ENCODE results near the gene CAPZB. TPM values are rescaled to one million over a fixed set of nuclear protein-coding genes. Genes with fewer than 3 reads are reported as not detected.
A peak's percentile ranks its signal among the peaks of the same experiment; 100 is the strongest.

The CAPZB gene
- total and polyA plus RNA-seq, 2 of the 4 experiments (the other 2 are of a cell fraction), result 216 to 304 TPM

DNA sequence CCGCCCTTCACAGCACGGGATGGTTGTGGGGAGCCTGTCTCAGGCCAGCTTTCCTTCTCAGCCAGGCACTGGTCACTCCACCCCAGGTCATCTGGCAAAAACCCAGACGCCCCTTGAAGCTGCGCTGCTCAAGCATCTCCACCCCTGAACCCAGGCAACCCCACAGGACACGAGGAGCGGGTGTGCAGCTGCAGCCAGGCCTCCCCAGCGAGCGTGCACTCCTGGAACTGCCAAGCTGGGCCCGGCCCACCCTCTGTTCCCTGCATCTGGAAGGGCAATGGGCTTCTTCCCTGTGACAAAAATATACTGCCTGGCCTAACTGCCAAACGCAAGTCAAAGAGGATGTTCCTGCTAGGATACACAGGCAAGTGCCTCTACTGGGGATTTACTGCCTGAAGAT is 133.5 kb downstream of the CAPZB start:
- no peak overlapping the region for H3K27ac ChIP-seq (ENCODE audit: insufficient read depth, low read length)
- peaks cover 39% of the 10 kb centered on the region for H4K20me1 ChIP-seq (ENCODE audit: insufficient read depth, low read length)
- H3K79me1 ChIP-seq (ENCODE audit: low read depth in 1 of 2, low read length in 2 of 2), result peaks cover 23 to 67% of the 10 kb centered on the region in 2 experiments
- H2AK9ac ChIP-seq (replicated peaks; ENCODE audit: low read depth, low read length, poor library complexity), result no peak overlapping the region
- no TSS peak for BruUV-seq (replicated peaks)
- intact Hi-C loops (cut with micrococcal nuclease), result no loop called here
- in situ Hi-C loops (cut with MboI; ENCODE audit: low sequenced_read_pairs), result no loop called here
- POLR2A ChIA-PET (ENCODE audit: unreplicated experiment), result no interaction called here
- H2BK15ac ChIP-seq (ENCODE audit: low read depth, low read length), result no peak overlapping the region
- 69% methylated on average over 4 of the region's 10 CpGs; no CpG with 5 or more reads in 1 of the 2 experiments for WGBS, 2 experiments (ENCODE audit: extremely low coverage in 2 of 2, insufficient read length in 1 of 2)
- H3K4me3 ChIP-seq (ENCODE audit: insufficient read depth, low read depth, low read length), result no peak overlapping the region
- no peaks in the 10 kb centered on the region for H3K9me1 ChIP-seq (ENCODE audit: insufficient read depth, low read length)
- H3K23ac ChIP-seq (ENCODE audit: low read depth, low read length), result no peak overlapping the region
- H3K56ac ChIP-seq (ENCODE audit: extremely low read depth, insufficient read depth, low read length), result no peak overlapping the region
- H2BK5ac ChIP-seq (ENCODE audit: low read depth, low read length, poor library complexity, severe bottlenecking), result no peak overlapping the region
- H2BK20ac ChIP-seq (ENCODE audit: low read depth, low read length), result no peak overlapping the region
- H3K4me1 ChIP-seq (ENCODE audit: control insufficient read depth, insufficient read depth, low read length), result peaks cover 2% of the 10 kb centered on the region; the same call in 1 of the 2 replicates
- no peak overlapping the region for H3K14ac ChIP-seq (replicated peaks; ENCODE audit: low read depth, low read length)
- TF ChIP-seq MAFK (IDR thresholded peaks at IDR 0.05; ENCODE audit: low read depth, low read length) (no peak), ELK1 (IDR thresholded peaks at IDR 0.05; ENCODE audit: borderline replicate concordance, low read depth, low read length) (no peak), MXI1 (IDR thresholded peaks at IDR 0.05; ENCODE audit: borderline replicate concordance, low read depth, low read length) (no peak), FOS (IDR thresholded peaks at IDR 0.05; ENCODE audit: low read depth, low read length) (no peak)
- H3K27me3 ChIP-seq (ENCODE audit: control insufficient read depth, insufficient read depth, low read length), result no peaks in the 10 kb centered on the region
- H4K8ac ChIP-seq (ENCODE audit: low read depth in 2 of 2, low read length in 2 of 2), result no peak overlapping the region
- no peak overlapping the region for H4K91ac ChIP-seq (ENCODE audit: insufficient read depth, low read depth, low read length)
- no peaks in the 10 kb centered on the region for H3K9me3 ChIP-seq (ENCODE audit: control insufficient read depth, insufficient read depth, low read length)
- H2BK120ac ChIP-seq (ENCODE audit: low read depth, low read length), result no peak overlapping the region
- H3K36me3 ChIP-seq (ENCODE audit: control insufficient read depth, insufficient read depth, low read length), result peaks cover 82% of the 10 kb centered on the region
- H3K9ac ChIP-seq (ENCODE audit: low read depth, low read length), result no peak overlapping the region
- no peak for ATAC-seq (ENCODE audit: low read depth)
- dilution Hi-C loops (cut with HindIII; ENCODE audit: low sequenced_read_pairs, unreplicated experiment), result no loop called here
- CTCF ChIA-PET, result no interaction called here
- peak overlapping the region; percentile 17 for H2AFZ ChIP-seq (replicated peaks; ENCODE audit: low read length, poor library complexity)
- no peak for DNase-seq
- H4K5ac ChIP-seq (ENCODE audit: low read depth, low read length), result no peak overlapping the region
- H3K18ac ChIP-seq (ENCODE audit: low read depth, low read length), result no peak overlapping the region
- H2AK5ac ChIP-seq (ENCODE audit: low read depth, low read length), result no peak overlapping the region
- no peak overlapping the region for H3K4me2 ChIP-seq (ENCODE audit: low read depth, low read length)
- H3K4ac ChIP-seq (ENCODE audit: low read depth, low read length), result no peak overlapping the region
